Esophagus (tissue), 2 donors: ENCODE data around the gene CNOT9. TPM values are rescaled to one million over a fixed set of nuclear protein-coding genes. Genes with fewer than 3 reads are reported as not detected.
"Not testable (repeated sequence)": the region's sequence is repeated elsewhere in the genome, so short reads cannot be mapped to it uniquely, and the experiment has no call there.

Source experiments
- H3K27ac ChIP-seq, 2 donors: one replicate each; pipeline ENCODE4 v1.5.1; 2013; ENCODE audit warnings: low read depth in 2 of 2, mild to moderate bottlenecking in 2 of 2, inconsistent platforms in 1 of 2, low read length in 1 of 2, moderate library complexity in 1 of 2
- H3K27me3 ChIP-seq, 2 donors: one replicate each; pipeline ENCODE4 v1.6.1; 2013; ENCODE audit warnings: low read length in 2 of 2, control low read depth in 1 of 2, mild to moderate bottlenecking in 1 of 2; ENCODE audit not compliant: insufficient read depth in 2 of 2, control insufficient read depth in 1 of 2
- H3K36me3 ChIP-seq, 2 donors: one replicate each; pipeline ENCODE4 v1.6.1; 2013; ENCODE audit warnings: low read length in 1 of 2; ENCODE audit not compliant: control insufficient read depth in 2 of 2, insufficient read depth in 2 of 2
- H3K4me1 ChIP-seq, 2 donors: one replicate each; pipeline ENCODE4 v1.6.1; 2013; ENCODE audit warnings: low read length in 1 of 2; ENCODE audit not compliant: control insufficient read depth in 2 of 2, insufficient read depth in 2 of 2
- H3K4me3 ChIP-seq, 2 donors: one replicate each; pipeline ENCODE4 v1.5.1; 2013; ENCODE audit warnings: low read length in 2 of 2, mild to moderate bottlenecking in 2 of 2, low read depth in 1 of 2, moderate library complexity in 1 of 2
- H3K9me3 ChIP-seq, 2 donors: one replicate each; pipeline ENCODE4 v1.6.1; 2013; ENCODE audit warnings: mild to moderate bottlenecking in 2 of 2, low read depth in 1 of 2, low read length in 1 of 2, moderate library complexity in 1 of 2; ENCODE audit not compliant: control insufficient read depth in 2 of 2, insufficient read depth in 1 of 2
- WGBS, 2 donors: extraction: QIAGEN DNeasy Blood & Tissue Kit; methylation state at CpG; one replicate each; pipeline ENCODE4 v1.1.7; 2013; 5-methylcytosine and 5-hydroxymethylcytosine counted together
- polyA plus RNA-seq, 2 donors: library from polyadenylated mRNA; stranded (reverse); fragments of 200-250 nt; gene quantifications; one replicate each; pipeline ENCODE4 v1.2.3, GENCODE V29; 2013
- donor health status: healthy with polysubstance abuse.
- donor health status: Bipolar disorder and iron deficiency.

CNOT9 gene, protein sequence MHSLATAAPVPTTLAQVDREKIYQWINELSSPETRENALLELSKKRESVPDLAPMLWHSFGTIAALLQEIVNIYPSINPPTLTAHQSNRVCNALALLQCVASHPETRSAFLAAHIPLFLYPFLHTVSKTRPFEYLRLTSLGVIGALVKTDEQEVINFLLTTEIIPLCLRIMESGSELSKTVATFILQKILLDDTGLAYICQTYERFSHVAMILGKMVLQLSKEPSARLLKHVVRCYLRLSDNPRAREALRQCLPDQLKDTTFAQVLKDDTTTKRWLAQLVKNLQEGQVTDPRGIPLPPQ
- 10 to 100 TPM; 14.5 to 17.6 TPM for polyA plus RNA-seq

DNA sequence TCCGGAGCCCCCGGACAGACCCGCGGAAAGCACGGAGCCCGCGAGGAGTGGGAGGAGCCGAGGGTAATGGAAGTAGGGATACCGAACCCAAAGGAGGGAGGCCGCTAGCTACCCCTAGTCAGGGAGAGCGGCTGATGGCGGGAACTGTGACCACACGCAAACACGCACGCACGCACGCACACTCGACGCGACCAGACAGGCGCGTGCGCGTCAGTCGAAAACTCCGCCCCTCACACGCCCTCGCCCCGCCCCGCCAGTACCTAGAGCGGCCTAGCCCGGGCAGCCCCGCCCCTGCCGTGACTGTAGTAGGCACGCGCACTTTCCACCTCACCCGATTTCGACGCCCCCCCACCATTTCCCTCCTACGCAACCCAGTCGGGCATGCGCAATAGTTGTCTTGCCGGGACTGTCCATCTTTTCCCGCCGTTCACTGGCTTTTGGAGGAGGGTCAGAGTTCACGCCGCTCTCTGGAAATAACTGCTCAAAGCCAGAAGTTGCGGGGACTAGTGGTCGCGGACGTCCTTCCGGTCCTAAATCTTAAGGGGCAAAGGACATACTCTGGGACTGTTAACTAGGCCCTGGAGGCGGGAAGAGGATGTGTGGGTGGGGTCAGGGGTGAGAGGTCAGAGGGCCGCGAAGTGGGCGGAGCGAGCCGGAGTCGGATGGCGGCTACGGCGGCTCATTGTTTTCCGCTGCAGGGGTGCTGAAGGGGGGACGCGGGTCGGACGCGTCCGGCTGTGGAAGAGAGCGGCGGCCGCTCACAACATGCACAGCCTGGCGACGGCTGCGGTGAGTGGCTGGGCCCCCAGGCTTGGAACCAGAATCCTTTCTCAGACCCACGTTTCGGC, at the start of gene CNOT9, which contains the start of gene USP37:
CNOT9 (plus strand) TSS at position 650 of the 848 bp plus-strand sequence; CDS start at position 766, 116 bp downstream.
USP37 (minus strand) TSS at position 162 of the 848 bp plus-strand sequence. CDS start 9,698 bp downstream, outside the sequence.
- Histone ChIP-seq H3K4me3 (peak within 1 kb of the TSS; percentile 90 to 98), H3K36me3 (no peaks in the 10 kb centered on the region), H3K4me1 (peaks cover 0 to 3% of the 10 kb centered on the region in 2 donors), H3K27ac (peak within 1 kb of the TSS; percentile 90 to 98), H3K9me3 (no peaks in the 10 kb centered on the region), H3K27me3 (no peaks in the 10 kb centered on the region)
- 0 to 1% methylated on average over 70 to 77 of the region's 77 CpGs for WGBS, 2 donors

DNA sequence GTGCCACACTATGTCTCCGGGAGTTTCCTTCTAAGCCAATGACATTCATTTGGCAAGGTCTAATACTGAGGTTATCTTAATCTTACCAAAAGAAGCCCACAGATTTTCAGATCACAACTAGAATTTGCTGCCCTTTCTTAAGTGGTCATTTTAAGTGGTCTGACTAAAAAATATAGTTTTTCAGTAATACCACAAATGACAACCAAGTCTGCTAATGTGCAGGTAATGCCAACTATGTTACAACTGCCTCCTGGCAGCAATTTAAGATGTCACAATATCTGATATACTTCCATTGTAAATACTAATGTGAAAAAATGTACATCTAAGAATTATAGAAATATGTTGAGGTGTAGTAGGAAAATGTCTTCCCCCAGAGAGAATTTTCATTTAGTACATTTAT, 49.8 kb upstream of the CNOT9 start:
- no peak overlapping the region for H3K27ac ChIP-seq
- no peaks in the 10 kb centered on the region for H3K27me3 ChIP-seq
- H3K4me3 ChIP-seq, result no peak overlapping the region
- H3K4me1 ChIP-seq, result no peaks in the 10 kb centered on the region
- no peaks in the 10 kb centered on the region for H3K36me3 ChIP-seq
- 92 to 96% methylated on average over 1 of the region's 1 CpG for WGBS, 2 donors
- H3K9me3 ChIP-seq, result no peaks in the 10 kb centered on the region

DNA sequence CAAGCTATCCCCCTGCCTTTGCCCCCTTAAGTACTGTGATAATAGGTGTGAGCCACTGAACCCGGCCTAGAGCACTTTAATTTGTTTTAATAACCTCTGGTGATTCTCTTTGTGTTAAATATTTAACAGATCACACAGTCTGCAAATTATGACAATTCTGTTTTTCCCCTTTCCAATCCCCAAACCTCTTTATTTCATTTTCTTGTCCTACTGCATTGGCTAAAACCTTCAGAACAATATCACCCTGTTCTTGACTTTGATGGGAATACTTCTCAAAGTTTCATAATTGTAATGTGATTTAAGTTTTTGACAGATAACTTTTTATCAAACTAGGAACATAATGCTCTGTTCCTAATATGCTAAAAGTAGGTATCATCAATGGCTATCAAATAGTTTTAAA, 45.0 kb upstream of the CNOT9 start:
- Histone ChIP-seq H3K36me3 (peaks cover 3% of the 10 kb centered on the region in 2 donors), H3K27me3 (no peaks in the 10 kb centered on the region), H3K4me3 (no peak overlapping the region), H3K4me1 (no peaks in the 10 kb centered on the region), H3K9me3 (peaks cover 0 to 2% of the 10 kb centered on the region in 2 donors), H3K27ac (no peak overlapping the region)
- 69 to 94% methylated on average over 1 of the region's 1 CpG for WGBS, 2 donors

DNA sequence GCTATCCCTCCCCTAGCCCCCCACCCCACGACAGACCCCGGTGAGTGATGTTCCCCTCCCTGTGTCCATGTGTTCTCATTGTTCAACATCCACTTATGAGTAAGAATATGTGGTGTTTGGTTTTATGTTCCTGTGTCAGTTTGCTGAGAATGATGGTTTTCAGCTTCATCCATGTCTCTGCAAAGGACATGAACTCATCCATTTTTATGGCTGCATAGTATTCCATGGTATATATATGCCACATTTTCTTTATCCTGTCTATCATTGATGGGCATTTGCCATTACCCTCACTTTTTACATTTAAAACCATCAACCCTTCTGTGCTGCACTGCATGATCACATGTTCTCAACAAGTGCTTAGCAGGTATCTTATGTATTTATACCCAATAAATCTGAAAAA, 40.2 kb upstream of the CNOT9 start:
- H3K27ac ChIP-seq, H3K4me3 ChIP-seq, H3K9me3 ChIP-seq, H3K4me1 ChIP-seq, H3K27me3 ChIP-seq: not testable (repeated sequence)
- peaks cover 11 to 16% of the 10 kb centered on the region in 2 donors for H3K36me3 ChIP-seq
- WGBS, 2 donors, result 96 to 100% methylated on average over 2 of the region's 2 CpGs

DNA sequence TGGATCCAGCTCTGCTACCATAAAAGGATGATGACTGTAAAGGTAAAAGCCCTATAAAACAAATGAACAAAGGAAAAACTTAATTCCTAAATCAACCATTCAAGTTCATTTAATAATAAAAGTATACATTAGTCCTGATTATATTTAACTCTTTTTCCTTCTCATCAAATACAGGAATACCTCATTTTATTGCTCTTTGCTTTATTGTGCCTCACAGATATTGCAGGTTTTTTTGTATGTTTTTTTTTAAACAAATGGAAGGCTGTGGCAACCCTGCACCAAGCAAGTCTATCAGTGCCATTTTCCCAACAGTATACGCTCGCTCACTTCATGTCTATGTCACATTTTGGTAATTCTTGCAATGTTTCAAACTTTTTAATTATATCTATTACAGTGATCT, 38.6 kb upstream of the CNOT9 start:
- Histone ChIP-seq H3K9me3 (no peaks in the 10 kb centered on the region), H3K4me3 (no peak overlapping the region), H3K27me3 (no peaks in the 10 kb centered on the region), H3K4me1 (no peaks in the 10 kb centered on the region), H3K27ac (no peak overlapping the region), H3K36me3 (peaks cover 11 to 20% of the 10 kb centered on the region in 2 donors)
- 99% methylated on average over 2 of the region's 2 CpGs for WGBS, 2 donors

DNA sequence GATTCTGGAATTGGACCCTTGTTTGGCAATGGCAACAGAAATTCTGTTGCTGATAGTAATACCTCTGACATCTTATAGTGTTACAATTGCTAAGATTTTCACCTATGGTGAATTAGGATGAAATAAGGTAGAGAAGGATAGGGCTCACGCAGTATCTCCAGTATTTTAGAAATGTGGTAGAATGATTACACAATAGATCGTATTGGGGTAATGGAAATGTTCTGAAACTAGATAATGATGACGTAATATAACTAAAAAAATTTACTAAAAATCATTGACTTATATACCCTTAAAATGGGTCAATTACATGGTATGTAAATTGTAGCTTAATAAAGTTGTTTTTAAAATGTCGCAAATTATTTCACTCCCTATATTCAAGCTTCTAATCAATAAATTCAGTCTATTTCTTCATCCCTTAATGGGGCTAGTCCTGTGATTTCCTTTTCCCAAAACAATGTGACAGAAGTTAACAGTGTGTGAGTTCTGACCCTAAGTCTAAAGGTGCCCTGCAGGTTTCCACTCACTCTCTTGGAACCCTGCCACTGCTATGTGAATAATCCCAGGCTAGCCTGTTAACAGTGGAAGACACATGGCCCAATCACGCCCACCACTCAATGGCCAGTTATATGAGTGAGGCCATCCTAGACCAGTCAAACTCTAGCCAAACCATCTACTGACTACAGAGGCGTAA, 31.7 kb upstream of the CNOT9 start:
- WGBS, 2 donors, result 89 to 95% methylated on average over 6 of the region's 6 CpGs
- Histone ChIP-seq H3K36me3 (peaks cover 2 to 14% of the 10 kb centered on the region in 2 donors), H3K4me1 (no peaks in the 10 kb centered on the region), H3K27me3 (no peaks in the 10 kb centered on the region), H3K27ac (no peak overlapping the region), H3K4me3 (no peak overlapping the region), H3K9me3 (no peaks in the 10 kb centered on the region)

DNA sequence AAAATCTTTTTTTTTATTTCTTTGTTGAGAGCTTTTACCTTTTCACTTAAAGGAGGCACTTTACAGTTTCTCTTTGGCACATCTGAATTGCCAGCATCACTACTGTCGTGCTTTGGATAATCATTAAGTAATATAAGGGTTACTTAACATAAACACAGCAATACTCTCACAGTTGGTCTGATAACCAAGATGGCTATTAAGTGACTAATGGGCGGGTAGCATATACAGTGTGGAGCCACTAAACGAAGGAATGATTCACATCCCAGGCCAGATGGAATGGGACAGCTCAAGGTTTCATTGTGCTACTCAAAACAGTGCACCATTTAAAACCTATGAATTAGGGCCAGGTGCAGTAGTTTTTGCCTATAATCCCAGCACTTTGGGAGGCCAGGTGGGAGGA, 28.6 kb upstream of the CNOT9 start:
- H3K4me3 ChIP-seq, result no peak overlapping the region
- peaks cover 2 to 12% of the 10 kb centered on the region in 2 donors for H3K36me3 ChIP-seq
- H3K9me3 ChIP-seq, result no peaks in the 10 kb centered on the region
- H3K4me1 ChIP-seq, result no peaks in the 10 kb centered on the region
- WGBS, 2 donors, result 85 to 89% methylated on average over 3 of the region's 3 CpGs
- no peak overlapping the region for H3K27ac ChIP-seq
- H3K27me3 ChIP-seq, result no peaks in the 10 kb centered on the region

DNA sequence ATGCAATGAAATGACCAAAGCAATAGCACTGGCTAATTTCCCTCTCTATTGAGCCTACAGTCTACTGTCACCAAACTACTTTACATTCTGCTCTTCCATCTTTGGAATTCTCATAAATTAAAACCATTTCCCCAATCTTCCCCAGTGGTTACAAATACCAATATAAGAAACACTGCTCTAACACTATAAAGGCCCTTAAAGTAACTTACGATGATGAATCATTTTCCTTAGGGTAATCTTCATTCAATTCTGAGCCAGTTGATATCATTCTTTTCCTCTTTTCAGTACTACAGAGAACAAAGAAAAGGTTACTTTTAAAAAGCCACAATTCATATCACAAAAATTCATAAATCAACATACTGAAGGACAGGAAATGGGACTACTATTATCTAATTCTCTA, 22.6 kb upstream of the CNOT9 start:
- Histone ChIP-seq H3K9me3 (no peaks in the 10 kb centered on the region), H3K27me3 (no peaks in the 10 kb centered on the region), H3K36me3 (peaks cover 0 to 11% of the 10 kb centered on the region in 2 donors), H3K27ac (no peak overlapping the region), H3K4me1 (no peaks in the 10 kb centered on the region), H3K4me3 (no peak overlapping the region)
- WGBS, 2 donors, result 96% methylated on average over 1 of the region's 1 CpG

DNA sequence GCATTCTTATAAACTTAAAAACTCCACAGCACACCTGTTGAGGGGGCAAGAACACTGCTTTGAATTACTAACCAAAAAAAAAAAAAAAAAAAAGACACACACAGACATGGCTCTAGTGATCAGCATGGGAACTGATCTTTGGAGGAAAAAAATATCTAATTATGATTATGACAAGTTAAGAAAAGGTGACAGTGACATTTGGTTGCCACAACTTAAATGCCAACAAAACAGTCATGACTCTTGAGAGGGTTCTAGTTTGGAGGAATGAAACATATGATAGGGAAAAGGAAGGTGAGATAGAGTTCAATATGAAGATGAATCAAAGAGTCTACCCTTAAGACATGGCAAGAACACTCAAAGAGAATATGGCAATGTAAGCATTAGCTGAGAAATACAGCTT, 21.1 kb upstream of the CNOT9 start:
- peaks cover 0 to 4% of the 10 kb centered on the region in 2 donors for H3K36me3 ChIP-seq

More for the DNA sequence above, 21.1 kb upstream of the CNOT9 start:
- H3K9me3 ChIP-seq, result no peaks in the 10 kb centered on the region
- H3K4me1 ChIP-seq, result no peaks in the 10 kb centered on the region
- no peak overlapping the region for H3K4me3 ChIP-seq
- no peak overlapping the region for H3K27ac ChIP-seq
- H3K27me3 ChIP-seq, result no peaks in the 10 kb centered on the region
